BE2C (cell line): ENCODE measurements around the gene UGT1A10. TPM values are rescaled to one million over a fixed set of nuclear protein-coding genes. Genes with fewer than 3 reads are reported as not detected.
"Not testable (repeated sequence)": the region's sequence is repeated elsewhere in the genome, so short reads cannot be mapped to it uniquely, and the experiment has no call there.

Experiments used
- DNase-seq: peaks from one replicate; pipeline ENCODE4 v3.0.0-alpha.2; 2020
- H3K27me3 ChIP-seq: fragments of 250-450 bp; sonication (Bioruptor Pico); 2 replicates; pipeline ENCODE4 v1.5.1; 2020; ENCODE audit warnings: mild to moderate bottlenecking
- H3K36me3 ChIP-seq: fragments of 250-450 bp; sonication (Bioruptor Pico); 2 replicates; pipeline ENCODE4 v1.5.1; 2020; ENCODE audit warnings: mild to moderate bottlenecking
- H3K4me1 ChIP-seq: fragments of 250-450 bp; sonication (Bioruptor Pico); 2 replicates; pipeline ENCODE4 v1.5.1; 2020
- H3K4me3 ChIP-seq: 2 replicates; pipeline ENCODE4 v1.5.1; 2011; ENCODE audit warnings: low read depth, low read length
- H3K9me3 ChIP-seq: fragments of 250-450 bp; sonication (Bioruptor Pico); 2 replicates; pipeline ENCODE4 v1.5.1; 2020
- CTCF ChIP-seq: IDR thresholded peaks from 2 replicates; pipeline ENCODE4 v1.5.1; 2012; ENCODE audit warnings: mild to moderate bottlenecking, low read depth, low read length
- polyA plus RNA-seq: library from polyadenylated mRNA; unstranded; fragments of >200 nt; gene quantifications from one replicate; pipeline ENCODE4 v1.2.1, GENCODE V29; 2012; ENCODE audit warnings: low read depth, missing spikeins; ENCODE audit not compliant: insufficient read length, insufficient read depth

UGT1A10 gene
- polyA plus RNA-seq, result not detected

- H3K36me3 ChIP-seq, H3K4me3 ChIP-seq, H3K4me1 ChIP-seq, DNase-seq, H3K27me3 ChIP-seq, H3K9me3 ChIP-seq: not testable (repeated sequence)
Measured at GRCh38 chr2:233636306-233636705, at the start of gene UGT1A10. UGT1A10 (plus strand) TSS chr2:233636448; CDS start chr2:233636523, 75 bp downstream.

GRCh38 chr2:233588400-233588799, 47.8 kb upstream of the UGT1A10 start:
- Histone ChIP-seq H3K36me3 (no peaks in the 10 kb centered on the region), H3K27me3 (0 out of 2 replicates have a peak, but pooled peaks cover 8% of the 10 kb centered on the region), H3K4me3 (no peak overlapping the region), H3K9me3 (no peaks in the 10 kb centered on the region), H3K4me1 (no peaks in the 10 kb centered on the region)
- DNase-seq, result no peak
- TF ChIP-seq CTCF, result no peak

- DNase-seq, H3K4me3 ChIP-seq, H3K27me3 ChIP-seq, H3K4me1 ChIP-seq, H3K36me3 ChIP-seq, H3K9me3 ChIP-seq: not testable (repeated sequence)
Measured at GRCh38 chr2:233592706-233593105, 43.5 kb upstream of the UGT1A10 start.

GRCh38 chr2:233593201-233593600, 43.0 kb upstream of the UGT1A10 start:
- H3K27me3 ChIP-seq, result no peaks in the 10 kb centered on the region
- no peaks in the 10 kb centered on the region for H3K36me3 ChIP-seq
- TF ChIP-seq CTCF, result no peak
- no peak for DNase-seq
- peaks cover 4% of the 10 kb centered on the region for H3K4me1 ChIP-seq
- H3K4me3 ChIP-seq, result no peak overlapping the region
- no peaks in the 10 kb centered on the region for H3K9me3 ChIP-seq

- peaks cover 4% of the 10 kb centered on the region for H3K4me1 ChIP-seq
- no peaks in the 10 kb centered on the region for H3K9me3 ChIP-seq
- no peak for DNase-seq
- H3K36me3 ChIP-seq, result no peaks in the 10 kb centered on the region
- H3K4me3 ChIP-seq, result no peak overlapping the region
- H3K27me3 ChIP-seq, result no peaks in the 10 kb centered on the region
- no peak for TF ChIP-seq CTCF
Measured at GRCh38 chr2:233597522-233597921, 38.7 kb upstream of the UGT1A10 start.

- no peak overlapping the region for H3K4me3 ChIP-seq
- no peak for DNase-seq
- no peaks in the 10 kb centered on the region for H3K36me3 ChIP-seq
- H3K4me1 ChIP-seq, result peaks cover 4% of the 10 kb centered on the region
- H3K27me3 ChIP-seq, result no peaks in the 10 kb centered on the region
- TF ChIP-seq CTCF, result no peak
- H3K9me3 ChIP-seq, result no peaks in the 10 kb centered on the region
Measured at GRCh38 chr2:233598952-233599351, 37.3 kb upstream of the UGT1A10 start.

GRCh38 chr2:233600386-233600785, 35.9 kb upstream of the UGT1A10 start:
- H3K36me3 ChIP-seq, result no peaks in the 10 kb centered on the region
- H3K4me3 ChIP-seq, result no peak overlapping the region
- no peaks in the 10 kb centered on the region for H3K9me3 ChIP-seq
- no peak for TF ChIP-seq CTCF
- H3K27me3 ChIP-seq, result no peaks in the 10 kb centered on the region
- no peaks in the 10 kb centered on the region for H3K4me1 ChIP-seq
- no peak for DNase-seq
